Hippocampal formation (tissue), 2 donors: ENCODE data around the gene UBE2O.

Source experiments
- DNase-seq, 2 donors: peaks; one replicate each; lab custom pipeline; 2025; lab: John Stamatoyannopoulos, UW

UBE2O gene

DNA sequence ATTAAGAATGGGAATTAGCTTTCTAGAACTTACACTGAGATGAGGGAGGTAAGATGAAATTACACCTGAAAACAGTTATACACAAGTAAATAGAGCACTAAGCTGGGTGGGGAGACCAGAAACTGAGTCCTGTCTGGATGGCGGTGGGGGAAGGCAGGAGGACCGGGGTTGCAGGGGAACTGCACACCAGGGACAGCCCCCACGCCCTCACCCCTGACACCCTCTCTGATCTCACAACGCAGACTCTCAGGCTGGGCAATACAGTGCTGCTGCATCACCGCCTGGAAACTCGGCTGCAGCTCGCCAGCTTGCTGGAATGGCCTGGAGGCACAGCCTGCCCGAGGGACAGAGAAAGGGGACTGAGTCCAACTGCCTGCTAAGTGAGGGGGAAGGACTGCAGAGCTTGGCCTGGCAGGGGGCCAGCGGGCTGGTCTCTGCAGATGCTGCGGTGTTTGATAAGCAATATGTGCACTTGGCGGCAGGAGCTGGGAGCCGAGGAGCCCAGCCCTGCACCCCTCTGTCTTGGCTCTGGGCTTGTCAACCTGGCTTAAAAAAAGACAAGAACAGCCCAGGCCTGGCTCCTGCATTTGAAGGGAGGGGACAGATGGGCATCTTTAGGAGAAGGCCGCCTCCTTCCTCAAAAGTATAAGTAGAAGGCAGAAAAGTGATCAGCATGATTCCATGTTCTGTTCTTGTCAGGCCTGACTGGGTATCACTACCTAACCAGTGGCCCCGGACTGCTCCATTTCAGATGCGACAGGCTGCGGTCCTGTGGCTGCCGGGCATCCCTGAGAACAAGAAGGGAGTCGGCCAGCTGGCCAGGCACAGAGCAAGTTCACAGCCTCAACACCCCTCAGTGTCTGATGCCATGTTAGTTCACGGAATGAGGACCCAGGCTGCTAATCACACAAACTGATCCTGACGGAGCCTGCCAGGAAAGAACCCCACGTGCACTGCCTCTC is 38.3 kb downstream of the UBE2O start:
- DNase-seq = peak; percentile 49 to 65

DNA sequence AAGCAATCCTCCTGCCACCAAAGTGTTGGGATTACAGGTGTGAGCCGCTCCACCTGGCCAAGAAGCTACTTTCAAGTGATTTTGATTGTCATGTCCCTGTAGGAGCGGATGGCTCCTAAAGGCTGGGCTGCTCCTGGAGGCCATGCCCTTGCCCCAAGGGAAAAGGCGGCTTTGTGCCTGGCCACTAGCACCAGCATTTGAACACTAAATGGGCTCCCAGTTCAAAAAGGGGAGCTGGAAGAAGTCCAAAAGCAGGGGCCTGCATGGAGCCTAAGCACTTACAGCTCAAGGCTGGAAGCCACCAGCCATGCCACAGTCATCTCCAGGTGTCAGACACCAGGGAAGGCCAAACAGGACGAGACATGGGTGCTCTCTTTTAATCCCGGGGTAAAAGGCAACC is 41.7 kb downstream of the UBE2O start:
- no peak for DNase-seq

DNA sequence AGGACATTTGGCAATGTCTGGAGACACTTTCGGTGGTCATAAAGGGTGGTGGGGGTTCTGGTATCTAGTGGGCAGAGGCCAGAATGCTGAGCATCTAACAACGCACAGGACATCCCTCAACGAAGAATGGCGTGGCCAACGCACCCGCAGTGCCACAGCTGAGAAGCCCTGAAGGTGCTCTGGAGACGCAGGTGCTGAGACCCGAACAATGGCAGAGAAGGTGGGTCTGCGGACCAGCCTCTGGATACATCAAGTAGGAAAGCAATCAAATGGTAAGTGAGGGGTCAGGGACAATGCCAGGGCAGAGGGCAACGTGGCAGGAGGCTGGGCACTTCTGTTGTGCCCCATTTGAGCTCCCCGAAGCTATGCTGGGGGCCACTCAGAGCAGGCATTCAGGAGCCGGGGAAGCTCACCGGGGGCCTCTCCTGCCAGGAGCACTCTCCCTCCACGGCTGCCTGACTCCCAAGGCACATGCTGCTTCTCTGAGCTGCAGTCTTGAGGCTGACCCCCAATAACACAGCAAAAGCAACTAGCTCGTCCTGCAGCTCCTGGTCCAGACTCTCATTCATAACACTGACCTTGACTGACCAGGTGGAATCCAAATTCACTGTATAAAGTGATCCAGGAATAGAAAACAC is 42.5 kb downstream of the UBE2O start:
- DNase-seq = no peak

DNA sequence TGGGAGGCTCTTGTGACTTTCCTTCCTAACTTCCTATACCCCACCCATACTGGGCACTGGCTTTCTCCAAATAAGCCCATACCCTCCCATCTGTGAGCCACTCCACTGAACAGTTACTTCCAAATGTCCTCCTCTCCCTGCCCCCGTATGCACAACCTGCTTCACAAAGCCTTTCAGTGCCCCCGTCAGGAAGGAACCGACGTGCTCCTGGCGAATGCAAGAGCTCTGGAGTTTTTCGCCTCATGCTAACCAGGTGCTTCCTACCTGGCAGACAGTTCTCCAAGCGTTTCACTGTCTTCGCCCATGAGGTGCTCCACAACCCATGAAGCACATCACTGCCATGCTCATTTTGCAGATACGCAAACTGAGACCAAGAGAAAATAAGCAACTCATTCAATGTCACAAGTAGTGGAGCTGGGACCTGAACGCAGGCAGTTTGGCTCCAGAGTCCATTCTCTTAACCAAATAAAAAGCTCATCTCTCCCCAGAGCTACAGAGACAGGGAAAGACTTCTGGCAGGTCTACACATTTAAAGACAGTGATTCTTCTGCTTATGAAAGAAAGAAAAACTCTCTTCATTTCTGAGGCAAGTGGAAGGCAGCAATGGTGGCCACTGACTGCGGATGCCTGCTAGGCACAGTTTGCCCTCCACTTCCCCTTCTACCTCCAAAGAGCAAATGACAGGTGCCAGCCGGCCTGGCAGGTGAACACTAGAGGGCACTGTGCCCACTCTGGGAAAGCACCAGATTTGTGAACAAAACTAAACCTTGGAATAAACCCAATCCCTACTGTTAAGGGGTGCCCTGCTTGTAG is 44.7 kb downstream of the UBE2O start:
- DNase-seq = no peak

DNA sequence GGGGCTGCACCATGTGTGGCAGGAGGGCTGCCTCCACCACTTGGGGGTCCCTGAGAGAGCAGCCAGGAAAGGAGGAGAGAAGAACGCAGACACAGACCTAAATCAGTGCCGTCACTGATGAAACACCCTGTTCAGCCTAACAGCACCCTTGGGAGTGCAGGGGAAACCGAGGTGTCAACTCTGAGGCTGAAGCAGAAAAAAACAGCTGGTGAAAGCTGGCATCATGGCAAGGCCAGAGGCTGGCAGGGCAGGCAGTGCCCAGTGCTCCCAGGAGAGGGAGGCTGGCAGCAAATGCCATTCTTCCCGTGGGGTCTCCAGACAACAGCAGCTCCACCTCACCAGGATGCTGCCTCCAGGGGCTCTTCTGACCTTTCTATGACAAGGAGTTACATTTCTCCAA is 45.4 kb downstream of the UBE2O start:
- no peak for DNase-seq

DNA sequence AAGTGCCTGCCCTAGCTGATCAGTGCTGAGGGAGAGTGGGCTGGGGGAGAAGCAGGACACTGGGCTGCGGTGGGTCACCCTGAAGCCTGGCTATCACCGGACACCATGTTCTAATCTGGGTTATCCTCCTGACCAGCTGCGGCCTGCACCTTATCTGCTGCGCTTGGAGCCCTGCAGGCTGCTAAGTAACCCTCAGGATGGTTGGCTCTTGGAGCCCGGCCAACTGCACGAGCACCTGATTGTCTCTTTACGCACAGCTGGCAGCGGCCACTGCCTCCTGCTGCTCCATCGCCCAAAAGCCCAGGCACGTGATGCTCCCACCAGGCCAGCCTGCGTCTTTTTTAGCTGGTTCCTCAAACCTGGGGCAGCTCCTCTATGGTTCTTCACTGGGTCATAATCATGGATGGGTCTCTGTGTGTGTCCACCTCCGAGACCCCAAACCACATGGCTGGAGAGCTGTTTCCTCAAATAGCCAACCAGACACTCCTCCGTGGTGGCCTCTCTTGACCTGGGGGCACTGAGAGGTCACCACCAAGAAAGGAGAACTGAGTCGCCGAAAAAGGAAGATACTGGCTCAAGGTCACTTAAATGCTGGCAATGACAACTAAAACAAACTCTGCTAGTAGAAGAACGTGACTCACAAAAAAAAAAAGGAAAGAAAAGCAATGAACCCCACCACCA is 46.8 kb downstream of the UBE2O start:
- DNase-seq = no peak

DNA sequence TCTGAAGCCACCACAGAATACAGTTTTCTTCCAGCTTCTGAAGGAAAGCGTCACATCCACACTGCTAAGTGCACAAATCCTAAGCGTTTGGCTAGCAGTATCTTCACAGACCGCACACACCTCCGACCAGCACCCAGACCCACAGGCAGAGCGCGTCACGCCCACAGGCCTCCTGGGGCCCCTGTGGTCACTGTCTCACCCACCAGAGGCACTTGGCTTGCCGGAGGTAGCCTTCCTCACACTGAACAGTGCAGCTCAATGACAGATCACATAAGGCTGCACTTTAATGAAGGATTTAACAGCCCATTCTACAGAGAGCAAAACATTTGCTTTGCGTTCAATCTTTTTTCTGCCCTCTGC is 47.4 kb downstream of the UBE2O start:
- DNase-seq = no peak

DNA sequence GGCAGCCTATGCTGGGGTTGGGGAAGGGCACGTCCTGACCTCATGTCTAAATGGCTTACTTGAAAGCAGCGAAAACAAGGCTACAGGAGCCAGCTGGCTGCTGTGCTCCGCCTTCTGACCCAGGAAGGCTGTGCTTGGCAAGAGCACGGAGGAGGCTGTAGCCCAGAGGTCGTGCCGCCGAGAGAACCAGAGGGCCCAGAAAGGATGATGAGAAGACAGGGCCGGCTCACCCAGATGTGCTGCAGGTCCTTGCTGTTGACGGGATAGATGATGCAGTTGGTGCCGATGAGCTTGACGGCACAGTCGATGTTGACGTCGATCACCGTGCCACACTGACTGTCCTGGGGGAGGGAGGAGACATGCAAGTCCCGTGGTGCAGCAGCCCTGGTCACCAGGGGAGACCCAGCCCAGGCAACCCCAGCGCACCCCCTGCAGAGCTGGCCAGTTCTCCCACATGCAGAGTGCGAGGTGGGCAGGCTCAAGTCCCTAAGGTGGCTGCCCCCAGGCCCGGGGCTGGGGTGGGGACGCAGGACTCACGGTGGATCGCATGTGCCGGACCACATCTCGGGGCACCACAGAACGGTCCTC is 47.9 kb downstream of the UBE2O start:
- DNase-seq = no peak

DNA sequence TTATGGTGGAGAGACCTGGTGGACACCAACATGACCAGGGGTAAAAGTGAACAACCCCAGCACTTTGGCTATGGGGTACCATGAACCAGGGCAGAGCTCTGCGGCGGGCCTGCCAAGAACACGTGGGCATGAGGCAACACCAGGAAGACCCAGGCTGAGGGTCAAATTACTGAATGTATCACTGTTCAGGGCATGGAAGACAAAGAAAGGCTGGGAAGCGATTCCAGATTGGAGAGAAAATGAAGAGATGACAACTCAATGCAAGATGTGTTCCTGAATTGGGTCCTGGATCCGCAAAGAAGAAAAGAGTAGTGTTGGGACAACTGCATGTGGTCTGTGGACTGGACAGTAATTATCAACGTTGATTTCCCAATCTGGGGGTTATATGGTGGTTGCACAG is 48.7 kb downstream of the UBE2O start:
- no peak for DNase-seq

DNA sequence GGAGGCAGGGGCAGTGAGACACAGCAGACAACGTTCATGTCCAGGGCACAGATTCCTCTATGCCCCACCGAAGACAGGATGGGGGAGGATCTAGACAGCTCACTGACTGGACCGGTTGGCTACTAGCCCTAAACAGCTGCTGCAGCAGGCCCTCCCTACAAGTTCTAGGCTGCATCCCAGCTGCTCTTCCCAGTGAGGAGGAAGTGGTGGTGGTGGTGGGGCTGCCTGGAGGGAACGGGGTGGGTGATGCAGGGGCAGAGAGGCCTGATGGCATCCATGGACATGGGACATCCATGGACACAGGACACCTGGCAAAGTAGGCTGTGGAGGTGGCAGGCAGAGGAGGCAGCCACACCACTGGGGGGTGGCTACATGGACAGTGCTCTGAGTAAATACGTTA is 50.2 kb downstream of the UBE2O start:
- no peak for DNase-seq

DNA sequence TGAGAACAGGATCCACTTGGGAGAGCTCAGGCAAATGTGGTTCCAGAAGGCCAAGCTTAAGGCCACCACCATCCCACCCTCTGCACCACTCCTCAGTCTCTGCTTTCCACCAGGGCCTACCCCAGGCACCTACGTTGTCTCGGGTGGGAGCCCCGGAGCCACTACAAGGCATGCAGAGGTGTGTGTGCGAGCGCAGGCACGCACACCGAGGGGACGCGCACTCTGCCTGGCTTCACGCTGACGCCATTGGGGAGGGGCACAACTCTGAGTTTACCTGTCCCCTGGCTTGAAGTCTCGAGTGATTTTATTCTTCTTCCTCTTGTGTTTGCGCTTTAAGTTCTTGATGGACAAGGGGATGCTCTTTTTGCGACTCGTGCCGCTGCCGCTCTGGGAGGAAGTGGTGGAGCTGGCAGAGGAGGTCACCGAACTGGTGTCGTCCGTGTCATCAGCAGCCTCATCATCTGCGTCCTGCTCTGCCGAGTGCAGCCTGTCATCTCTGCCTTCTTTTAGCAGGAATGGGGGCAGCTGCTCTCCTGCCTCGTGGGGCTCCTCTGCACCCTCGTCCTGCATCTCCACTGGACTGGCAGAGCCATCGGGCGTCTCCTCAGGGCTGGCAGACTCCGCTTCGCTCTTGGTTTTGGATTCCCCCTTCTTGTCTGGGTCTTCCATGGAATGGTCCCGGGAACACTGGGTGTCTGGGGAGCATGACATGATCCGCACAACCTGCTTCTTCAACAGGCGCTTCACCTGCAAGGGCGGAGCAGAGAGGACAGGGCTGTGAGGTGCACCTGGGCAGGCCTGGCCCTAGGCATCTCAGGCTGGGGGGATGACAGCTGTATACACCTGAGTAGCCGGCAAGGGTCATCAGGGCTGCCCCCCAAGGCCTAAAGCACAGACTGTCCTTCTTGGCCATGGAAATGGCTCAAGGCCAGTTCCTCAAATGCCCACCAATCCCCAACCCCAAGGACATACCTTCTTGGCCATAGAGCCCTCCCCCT is 53.5 kb downstream of the UBE2O start:
- DNase-seq = no peak

DNA sequence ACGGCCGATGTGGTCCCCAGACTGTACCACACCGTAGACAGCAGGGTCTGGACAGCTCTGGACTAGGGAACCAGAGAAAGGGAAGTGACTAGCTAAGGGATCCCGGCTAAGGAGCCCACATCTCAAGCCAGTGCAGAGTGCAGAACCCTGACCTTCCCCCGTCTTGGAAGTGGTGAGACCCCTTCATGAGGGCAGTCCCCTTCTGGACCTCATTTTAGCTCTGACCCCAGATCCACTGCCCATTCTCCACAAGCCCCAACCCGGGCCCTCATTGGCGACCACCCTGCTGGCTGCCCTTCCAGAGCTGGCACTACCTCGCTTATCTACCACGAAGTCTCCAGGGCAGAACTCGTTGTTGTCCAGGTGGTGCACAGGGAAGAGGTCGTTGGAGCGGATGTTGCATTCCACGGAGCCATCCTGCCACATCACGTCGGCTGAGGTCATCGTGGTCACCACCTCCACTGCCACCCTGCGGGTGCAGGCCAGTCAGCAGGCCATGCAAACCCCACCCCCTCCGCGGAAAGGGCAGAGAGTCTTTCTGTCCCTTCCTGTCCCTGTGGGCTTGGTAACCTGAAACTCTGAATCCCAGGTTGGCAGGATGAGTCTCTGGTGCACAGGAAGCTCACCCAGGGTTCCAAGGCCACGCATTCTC is 54.3 kb downstream of the UBE2O start:
- no peak for DNase-seq

DNA sequence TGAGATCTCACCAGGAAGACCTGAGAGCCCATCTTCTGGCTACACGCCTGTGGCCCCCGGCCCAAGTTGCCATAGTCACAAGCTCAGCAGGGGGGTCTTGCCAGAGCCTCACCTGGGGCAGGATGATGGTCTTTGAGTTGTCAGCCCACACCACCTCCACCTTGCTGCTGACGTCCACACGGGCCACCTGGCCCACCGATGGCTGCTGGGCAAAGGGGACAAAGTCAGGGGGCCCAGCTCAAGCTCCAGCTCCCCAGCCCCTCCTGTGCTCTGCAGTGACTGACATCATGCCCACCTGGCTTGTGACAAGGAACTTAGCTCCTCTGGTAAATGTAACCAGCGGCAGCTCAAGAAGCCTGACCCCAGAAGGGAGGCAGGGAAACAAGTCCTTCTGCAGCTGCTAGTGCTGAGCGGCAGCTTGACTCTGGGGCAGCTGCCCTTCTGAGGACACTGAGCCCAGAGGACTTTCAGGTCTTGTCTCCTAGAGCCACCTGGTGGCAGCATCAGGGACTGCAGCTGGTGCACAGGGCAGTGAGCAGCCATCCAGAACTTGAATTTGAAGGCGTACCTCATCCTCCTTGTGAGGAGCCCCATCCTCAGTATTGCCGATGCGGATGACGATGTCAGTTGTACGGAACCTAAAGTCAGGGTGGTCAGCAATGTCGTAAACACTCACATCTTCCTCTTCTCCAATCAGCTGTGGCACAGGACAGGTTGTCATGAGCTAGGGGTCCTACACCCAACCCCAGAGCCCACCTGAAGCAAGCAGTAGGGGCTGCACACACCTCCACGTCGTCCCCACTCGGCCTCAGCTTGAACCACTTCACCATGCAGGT is 55.0 kb downstream of the UBE2O start:
- peak; percentile 58 to 82 for DNase-seq

DNA sequence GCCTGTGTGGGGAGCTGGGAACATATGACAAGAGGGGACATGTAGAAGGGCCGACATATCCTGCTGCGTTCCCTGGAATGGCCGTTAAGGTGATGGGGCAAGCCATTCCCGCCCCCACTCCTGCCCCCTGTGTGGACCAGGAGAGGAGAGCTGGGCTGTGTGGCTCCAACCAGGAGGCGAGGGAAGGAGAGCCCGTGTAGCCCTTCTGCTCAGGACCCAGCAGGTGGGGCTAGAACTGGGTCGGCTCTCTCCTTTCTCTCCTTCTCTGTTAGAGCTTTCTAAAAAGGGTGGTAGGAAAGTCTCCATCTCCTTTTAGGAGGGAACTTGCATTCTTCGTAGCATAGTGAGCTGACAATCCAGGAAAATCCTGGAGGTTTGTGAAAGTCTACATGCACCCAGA is 55.8 kb downstream of the UBE2O start:
- DNase-seq = no peak

DNA sequence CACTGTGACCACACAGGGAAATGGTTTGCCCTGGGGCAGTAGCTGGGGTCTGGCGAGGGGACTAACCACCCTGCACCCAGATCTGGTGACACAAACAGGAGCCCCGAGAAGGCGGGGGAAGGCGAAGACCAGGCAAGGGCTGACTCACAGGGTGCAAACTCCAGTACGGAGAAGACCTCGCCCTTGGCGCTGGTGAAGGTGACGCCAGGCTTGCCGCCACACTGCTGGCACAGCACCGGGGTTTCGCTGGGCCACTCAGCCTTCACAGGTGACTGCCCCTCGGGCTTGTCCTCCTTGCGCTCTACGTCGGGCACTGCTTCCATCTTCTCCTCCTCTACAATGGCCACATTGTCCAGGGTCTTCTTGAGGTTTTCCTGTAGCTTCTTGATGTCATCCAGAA is 57.0 kb downstream of the UBE2O start:
- DNase-seq = no peak

DNA sequence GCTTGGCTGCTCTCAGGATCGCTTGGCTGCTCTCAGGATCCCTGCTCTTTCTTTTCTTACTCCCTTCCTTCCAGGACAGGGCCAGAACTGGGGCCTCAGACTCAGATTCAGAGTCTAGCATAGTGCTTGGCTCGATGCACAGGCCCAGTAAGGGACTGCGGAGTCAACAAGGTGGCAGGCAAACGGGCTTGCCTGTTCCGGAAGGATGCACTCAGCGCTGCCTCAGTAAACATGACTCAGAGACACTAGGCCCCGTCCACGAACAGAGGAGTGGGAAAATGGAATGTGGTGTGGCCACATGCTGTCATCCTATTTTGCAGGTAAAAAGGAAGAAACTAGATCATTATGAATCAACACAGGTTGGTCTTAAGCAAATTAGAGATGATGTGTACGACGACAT is 58.8 kb downstream of the UBE2O start:
- DNase-seq = no peak

DNA sequence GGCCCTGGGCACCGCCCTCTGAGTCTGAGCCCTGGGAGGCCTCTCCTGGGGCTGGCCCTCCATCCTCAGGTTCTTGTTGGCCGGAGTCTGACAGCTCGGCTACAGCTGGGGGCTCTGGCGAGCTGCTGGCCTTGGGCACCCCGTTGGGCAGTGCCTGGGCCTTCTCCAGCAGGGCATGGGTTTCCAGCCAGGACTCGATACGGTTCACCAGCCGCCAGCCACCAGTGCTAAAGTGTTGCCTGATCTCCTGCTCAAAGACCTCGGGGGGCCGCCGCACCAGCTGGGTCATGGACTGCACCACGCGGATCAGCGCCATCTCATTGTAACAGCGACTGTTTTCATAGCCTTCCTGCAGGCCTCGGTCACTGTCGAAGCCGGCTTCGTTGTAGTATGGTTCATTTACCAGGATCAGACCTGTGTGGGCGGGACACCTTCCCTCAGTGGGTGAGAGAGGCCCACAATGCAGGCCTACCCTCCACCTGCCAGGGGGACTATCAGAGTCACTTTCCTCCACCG is 61.7 kb downstream of the UBE2O start:
- no peak for DNase-seq

DNA sequence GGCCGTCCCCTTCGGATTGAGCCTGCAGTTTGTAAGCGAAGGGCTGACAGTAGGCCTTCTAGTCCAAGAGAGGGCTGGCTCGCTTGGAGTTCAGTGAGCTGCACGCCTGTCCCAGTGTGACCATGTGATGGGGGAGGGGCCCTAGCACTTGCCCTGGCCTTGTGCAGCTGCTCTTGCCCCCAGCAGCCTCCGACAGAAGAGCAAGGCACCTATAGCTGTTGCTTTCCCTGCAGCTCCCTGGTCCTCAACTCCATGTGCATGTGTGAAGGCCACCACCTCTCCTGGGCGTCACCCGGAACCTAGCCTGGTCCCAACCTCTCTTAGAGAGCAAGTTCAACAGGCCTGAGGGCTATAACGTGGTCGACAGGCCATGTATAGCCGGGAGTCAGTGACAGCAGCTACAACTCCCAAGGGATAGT is 62.9 kb downstream of the UBE2O start:
- DNase-seq = no peak
